Fibroblast of lung (primary cell): ENCODE results near the gene MGAT5.

Experiments
- EZH2 ChIP-seq: IDR thresholded peaks from 2 replicates; pipeline ENCODE4 v1.5.1; 2012; ENCODE audit warnings: low read length, control low read depth, mild to moderate bottlenecking; ENCODE audit errors: missing control alignments
- TF ChIP-seq, protein P1 (sequence below), 2 donors: IDR thresholded peaks in 1 of 2; conservative IDR thresholded peaks in 1 of 2; 1 replicate in 1 of 2; 2 replicates in 1 of 2; pipeline ENCODE4 v1.5.1; 2011 to 2012; ENCODE audit warnings: low read length in 2 of 2, control low read depth in 1 of 2, inconsistent platforms in 1 of 2, low read depth in 1 of 2, mild to moderate bottlenecking in 1 of 2

DNA sequence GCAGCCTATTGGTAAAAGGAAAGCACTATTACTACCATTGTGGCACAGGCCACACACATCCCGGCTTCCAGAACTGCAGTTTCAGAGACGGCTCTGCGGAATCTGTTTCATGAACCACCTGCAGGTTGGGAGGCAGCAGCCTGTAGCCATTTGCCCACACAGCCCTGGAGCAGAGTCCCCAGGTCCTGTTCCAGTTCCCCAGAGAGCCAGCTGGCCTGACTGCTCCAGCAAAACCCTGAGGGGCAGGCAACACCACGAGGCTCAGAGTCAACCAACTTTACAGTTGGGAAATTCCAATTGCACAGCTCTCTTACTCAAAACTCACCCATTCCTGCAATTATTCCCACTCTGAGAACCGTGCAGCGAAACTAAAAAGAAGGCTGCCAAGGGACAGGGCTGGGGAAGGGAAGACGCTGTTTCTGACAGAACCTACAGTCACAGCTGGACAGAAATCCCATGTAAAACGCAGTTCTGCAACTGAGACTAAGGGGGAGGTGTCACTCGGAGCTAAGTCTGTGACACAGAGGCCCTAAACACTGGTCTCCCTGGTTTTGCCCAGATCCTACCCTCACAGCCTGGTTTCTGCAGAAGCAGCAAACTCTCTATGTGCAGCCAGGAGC is 245.5 kb downstream of the MGAT5 start:
- TF ChIP-seq, protein P1, sequence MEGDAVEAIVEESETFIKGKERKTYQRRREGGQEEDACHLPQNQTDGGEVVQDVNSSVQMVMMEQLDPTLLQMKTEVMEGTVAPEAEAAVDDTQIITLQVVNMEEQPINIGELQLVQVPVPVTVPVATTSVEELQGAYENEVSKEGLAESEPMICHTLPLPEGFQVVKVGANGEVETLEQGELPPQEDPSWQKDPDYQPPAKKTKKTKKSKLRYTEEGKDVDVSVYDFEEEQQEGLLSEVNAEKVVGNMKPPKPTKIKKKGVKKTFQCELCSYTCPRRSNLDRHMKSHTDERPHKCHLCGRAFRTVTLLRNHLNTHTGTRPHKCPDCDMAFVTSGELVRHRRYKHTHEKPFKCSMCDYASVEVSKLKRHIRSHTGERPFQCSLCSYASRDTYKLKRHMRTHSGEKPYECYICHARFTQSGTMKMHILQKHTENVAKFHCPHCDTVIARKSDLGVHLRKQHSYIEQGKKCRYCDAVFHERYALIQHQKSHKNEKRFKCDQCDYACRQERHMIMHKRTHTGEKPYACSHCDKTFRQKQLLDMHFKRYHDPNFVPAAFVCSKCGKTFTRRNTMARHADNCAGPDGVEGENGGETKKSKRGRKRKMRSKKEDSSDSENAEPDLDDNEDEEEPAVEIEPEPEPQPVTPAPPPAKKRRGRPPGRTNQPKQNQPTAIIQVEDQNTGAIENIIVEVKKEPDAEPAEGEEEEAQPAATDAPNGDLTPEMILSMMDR (conservative IDR thresholded peaks at IDR 0.05 in 1 of 2, IDR thresholded peaks at IDR 0.05 in 1 of 2; ENCODE audit: low read depth in 1 of 2, low read length in 2 of 2) = no peak
- TF ChIP-seq EZH2 = no peak
